GM18511 (cell line): Measurements from ENCODE around the gene LCN2.

Experiments used
- ATAC-seq: cut with Tn5 transposase; IDR thresholded peaks from one replicate; pipeline ENCODE4 v1.9.1; 2021; ENCODE audit warnings: mild to moderate bottlenecking, moderate library complexity; ENCODE audit not compliant: unreplicated experiment

The LCN2 gene

GRCh38 chr9:128146591-128147120 lies 2.6 kb upstream of the LCN2 start:
- ATAC-seq, result no peak

- no peak for ATAC-seq
Observed at GRCh38 chr9:128148509-128149000, 698 bp upstream of the LCN2 start.

GRCh38 chr9:128149951-128150593 lies 819 bp downstream of the LCN2 start:
- ATAC-seq, result no peak

GRCh38 chr9:128150594-128151308 lies 1.5 kb downstream of the LCN2 start:
- ATAC-seq, result no peak

- ATAC-seq, result no peak
Observed at GRCh38 chr9:128151309-128152132, 2.3 kb downstream of the LCN2 start.

GRCh38 chr9:128152133-128153059 lies 3.1 kb downstream of the LCN2 start:
- no peak for ATAC-seq

- no peak for ATAC-seq
Observed at GRCh38 chr9:128153060-128153946, 4.0 kb downstream of the LCN2 start.

- no peak for ATAC-seq
Observed at GRCh38 chr9:128153947-128154695, 4.9 kb downstream of the LCN2 start.

- no peak for ATAC-seq
Observed at GRCh38 chr9:128155736-128156500, 6.7 kb downstream of the LCN2 start.

- ATAC-seq, result peak; percentile 21
Observed at GRCh38 chr9:128159522-128159783, 10.2 kb downstream of the LCN2 start.

- ATAC-seq, result peak; percentile 72
Observed at GRCh38 chr9:128159784-128160602, 10.7 kb downstream of the LCN2 start, which contains the start of gene BBLN. Gene BBLN, plus strand, starts transcription at chr9:128160265. Its CDS starts 143 bp downstream, at chr9:128160408.

GRCh38 chr9:128160603-128160987 lies 11.3 kb downstream of the LCN2 start:
- peak; percentile 15 for ATAC-seq

GRCh38 chr9:128161215-128161902 lies 12.1 kb downstream of the LCN2 start:
- ATAC-seq, result no peak

- ATAC-seq, result no peak
Observed at GRCh38 chr9:128162215-128163026, 13.2 kb downstream of the LCN2 start.

- ATAC-seq, result no peak
Observed at GRCh38 chr9:128163027-128163515, 13.8 kb downstream of the LCN2 start.
